CMK (cell line): ENCODE data around the gene TOP2B.
A peak's percentile ranks its signal among the peaks of the same experiment; 100 is the strongest.

Experiments
- DNase-seq: peaks from one replicate; pipeline ENCODE4 v3.0.0-alpha.2; 2010; ENCODE audit warnings: low read depth

Gene TOP2B

DNA sequence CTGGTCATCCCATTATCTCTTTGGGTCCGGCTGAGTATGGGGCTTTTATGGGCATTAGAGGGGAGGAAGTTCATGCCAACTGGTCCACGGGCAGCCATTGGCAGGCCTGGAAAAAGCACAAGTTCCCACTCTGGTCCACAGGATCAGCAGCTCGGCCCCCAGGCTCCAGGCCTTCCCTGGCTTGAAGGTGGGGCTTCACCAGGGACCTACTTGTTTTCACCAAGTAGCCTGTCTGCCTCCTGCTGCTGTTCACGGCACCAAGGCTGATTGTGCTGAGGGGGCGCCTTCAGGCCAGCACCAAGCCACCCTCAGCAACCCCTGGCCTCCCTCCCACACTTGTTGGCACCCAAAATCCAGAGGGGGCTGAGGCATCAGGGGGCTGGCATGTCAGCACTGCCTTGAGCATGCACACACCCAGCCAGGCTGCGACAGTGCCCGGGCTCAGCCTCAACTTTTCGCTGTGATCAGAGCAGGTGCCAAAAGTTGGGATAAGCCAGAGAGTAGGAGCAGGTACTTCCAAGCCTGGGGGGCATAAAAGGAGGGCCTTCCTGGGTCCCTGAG lies 9.1 kb upstream of the TOP2B start:
- DNase-seq = no peak

DNA sequence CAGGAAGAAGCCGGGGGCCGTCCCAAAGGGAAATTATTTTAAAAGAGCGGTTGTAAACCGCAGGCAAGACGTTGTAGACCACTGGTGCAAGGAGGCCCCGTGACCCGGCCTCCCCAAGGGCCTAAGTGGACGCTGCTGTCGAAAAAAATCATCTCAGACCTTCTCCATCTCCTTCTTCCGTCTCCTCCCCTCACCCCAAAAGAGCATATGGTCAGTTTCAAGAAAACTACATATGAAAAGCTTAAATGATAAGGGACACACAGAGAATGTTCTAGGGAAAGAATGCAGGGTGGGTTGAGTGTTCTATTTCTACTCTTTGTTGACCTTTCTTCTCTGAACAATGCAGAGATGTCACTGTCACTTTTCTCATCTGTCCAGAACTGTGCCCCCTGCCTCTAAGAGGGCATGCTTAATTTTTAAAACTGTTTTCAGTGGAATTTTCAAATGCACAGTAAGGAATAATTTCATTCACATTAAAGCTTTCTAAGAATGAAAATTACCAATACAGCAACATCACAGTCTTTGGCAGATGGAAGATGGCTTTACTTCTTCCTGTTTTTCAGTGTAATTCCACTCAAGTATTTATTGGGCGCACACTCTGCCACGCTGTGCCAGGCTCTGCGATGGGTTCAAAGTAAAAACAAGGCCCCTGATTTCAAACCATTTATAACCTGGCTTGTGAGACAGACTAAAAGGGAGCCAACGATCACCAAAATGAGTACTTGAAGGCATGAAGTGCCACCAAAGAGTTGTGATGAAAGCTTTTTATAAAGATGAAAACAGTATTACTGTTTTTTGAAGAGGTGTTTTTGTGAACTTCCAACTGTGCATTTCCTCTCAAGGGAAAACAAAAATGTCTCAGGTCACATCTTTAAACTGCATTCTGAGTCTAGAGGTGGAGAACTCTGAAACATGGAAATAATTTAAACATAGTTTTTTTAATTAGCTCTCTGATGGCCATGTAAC lies 891 bp upstream of the TOP2B start:
- peak; percentile 70 for DNase-seq

GRCh38 chr3:25663869-25664811 lies 567 bp downstream of the TOP2B start:
- DNase-seq = no peak

GRCh38 chr3:25663347-25663868 lies 1.3 kb downstream of the TOP2B start:
- no peak for DNase-seq

DNA sequence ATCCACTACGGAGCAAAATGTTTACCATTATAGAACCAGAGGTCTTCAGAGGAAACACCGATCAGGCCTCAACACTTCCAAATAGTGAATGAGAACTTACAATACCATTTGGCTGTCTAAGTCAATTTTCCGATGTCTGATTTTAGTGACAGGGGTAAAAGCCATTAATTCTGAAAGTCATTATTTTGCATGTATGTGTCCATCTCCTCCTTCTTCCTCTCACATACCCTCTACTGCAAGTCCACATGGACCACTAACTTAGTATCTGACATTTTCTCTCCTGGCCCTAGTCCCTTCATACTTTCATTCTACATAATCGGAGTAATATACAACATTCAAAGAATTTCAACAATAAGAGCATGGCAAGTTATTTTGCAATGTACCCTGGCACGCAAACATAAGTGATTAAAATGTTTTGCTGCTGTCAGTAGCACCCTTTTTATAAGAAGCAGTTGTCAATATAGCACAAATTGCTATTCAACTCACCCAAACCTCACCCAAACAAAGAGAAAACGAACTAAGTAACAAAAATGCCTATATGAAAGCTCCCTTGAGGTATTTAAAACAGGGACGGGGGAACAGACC lies 1.9 kb downstream of the TOP2B start:
- DNase-seq = no peak

DNA sequence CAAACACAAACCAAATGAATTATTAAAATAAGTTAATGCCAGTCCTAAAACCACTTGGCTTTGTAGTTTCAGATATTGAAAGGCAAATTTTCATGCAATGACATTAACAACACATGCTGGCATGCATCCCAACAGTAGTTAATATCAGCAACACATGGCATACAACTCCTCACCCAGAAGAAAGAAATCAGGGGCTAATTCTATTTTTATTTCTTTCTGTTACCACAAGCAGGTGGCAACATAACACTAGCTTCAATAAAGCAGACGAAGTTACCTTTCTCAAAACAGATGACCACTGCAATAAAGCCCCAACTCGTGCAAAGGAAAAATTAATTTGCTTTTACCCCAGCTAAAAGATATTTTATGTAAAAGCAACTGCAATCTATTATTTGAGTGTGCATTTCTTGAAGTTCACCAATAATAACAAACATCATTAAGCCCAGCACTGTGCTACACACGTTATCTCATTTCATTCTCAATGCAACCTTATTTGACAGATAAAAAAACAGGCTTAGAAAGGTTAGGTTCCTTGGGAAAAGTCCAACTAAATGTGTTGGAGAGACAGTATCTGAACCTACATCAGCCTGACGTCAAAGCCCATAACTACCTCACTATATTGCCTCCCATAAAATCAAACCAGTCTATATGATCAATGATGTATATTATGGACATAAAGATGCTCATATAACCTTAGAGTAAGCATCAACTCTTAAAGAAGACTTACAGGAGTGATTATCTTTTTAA lies 2.8 kb downstream of the TOP2B start:
- DNase-seq = no peak

DNA sequence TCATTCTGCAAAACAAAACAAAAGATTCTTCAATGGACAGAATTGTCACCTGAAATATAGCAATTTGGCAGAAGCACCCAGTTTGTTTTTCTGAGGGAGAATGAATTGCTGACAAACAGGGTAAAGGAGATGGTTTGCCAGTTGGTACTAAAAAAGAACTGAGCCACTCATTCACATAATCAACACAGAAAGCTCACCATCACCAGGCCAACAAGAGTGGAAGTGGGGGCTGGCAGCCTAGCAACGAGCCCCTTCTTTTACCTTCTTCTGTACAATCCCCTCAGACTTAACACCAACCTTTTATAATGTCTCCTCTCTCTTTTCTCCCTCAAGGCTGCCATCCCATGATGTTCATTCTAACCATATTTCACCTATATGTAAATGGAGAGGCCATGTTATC lies 5.9 kb downstream of the TOP2B start:
- no peak for DNase-seq

- DNase-seq = no peak
Observed at GRCh38 chr3:25657293-25657692, 7.4 kb downstream of the TOP2B start.

DNA sequence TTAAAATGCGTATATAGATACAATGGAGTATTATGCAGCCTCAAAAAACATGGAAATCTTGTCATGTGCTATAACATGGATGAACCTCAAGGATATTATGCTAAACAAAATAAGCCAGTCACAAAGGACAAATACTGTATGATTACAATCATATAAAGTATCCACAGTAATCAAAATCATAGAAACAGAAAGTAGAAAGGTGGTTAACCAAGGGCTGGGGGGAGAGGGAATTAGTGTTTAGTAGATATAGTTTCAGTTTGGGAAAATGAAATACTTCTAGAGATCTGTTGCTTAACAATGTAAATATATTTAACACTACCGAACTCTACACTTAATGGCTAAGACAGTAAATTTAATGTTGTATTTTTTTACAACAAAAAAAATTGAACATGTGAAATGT lies 9.0 kb downstream of the TOP2B start:
- no peak for DNase-seq

DNA sequence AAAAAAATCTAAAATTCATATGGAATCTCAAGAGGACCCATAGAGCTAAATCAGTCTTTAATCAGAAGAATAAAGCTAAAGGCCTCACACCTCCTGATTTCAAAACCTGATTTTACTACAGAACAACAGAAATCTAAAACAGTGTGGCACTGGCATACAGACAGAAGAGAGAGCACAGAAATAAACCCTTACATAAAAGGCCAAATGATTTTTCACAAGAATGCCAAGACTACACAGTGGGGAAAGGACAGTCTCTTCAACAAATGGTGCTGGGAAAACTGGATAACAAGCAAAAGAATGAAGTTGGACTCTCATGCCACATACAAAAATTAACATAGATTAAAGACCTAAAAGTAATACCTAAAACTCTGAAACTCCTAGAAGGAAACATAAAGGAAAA lies 10.1 kb downstream of the TOP2B start:
- no peak for DNase-seq

DNA sequence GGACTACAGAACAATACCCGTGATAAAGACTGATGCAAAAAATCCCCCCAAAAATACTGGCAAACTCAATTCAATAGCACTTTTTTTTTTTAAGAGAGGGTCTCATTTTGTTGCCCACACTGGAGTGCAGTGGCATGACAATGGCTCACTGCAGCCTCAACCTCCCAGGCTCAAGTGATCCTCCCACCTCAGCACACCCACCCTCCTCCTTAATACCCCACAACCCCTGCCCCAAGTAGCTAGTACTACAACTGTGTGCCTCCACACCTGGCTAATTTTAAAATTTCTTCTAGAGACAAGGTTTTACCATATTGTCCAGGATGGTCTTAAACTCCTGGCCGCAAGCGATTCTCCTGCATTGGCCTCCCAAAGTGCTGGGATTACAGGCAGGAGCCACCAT lies 11.4 kb downstream of the TOP2B start:
- no peak for DNase-seq

DNA sequence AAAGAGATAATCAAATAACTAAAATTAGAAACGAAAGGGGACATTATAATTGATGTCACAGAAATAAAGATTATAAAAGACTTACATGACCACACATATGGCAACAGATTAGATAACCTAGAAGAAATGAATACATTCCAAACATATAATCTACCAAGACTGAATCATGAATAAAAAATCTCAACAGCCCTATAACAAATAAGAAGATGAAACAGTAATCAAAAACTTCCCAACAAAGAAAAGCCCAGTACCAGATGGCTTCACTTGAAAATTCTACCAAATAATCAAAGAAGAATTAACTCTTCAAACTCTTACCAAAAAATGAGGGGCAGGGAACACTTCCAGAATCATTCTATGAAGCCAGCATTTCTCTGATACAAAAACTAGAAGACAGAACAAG lies 11.8 kb downstream of the TOP2B start:
- no peak for DNase-seq

DNA sequence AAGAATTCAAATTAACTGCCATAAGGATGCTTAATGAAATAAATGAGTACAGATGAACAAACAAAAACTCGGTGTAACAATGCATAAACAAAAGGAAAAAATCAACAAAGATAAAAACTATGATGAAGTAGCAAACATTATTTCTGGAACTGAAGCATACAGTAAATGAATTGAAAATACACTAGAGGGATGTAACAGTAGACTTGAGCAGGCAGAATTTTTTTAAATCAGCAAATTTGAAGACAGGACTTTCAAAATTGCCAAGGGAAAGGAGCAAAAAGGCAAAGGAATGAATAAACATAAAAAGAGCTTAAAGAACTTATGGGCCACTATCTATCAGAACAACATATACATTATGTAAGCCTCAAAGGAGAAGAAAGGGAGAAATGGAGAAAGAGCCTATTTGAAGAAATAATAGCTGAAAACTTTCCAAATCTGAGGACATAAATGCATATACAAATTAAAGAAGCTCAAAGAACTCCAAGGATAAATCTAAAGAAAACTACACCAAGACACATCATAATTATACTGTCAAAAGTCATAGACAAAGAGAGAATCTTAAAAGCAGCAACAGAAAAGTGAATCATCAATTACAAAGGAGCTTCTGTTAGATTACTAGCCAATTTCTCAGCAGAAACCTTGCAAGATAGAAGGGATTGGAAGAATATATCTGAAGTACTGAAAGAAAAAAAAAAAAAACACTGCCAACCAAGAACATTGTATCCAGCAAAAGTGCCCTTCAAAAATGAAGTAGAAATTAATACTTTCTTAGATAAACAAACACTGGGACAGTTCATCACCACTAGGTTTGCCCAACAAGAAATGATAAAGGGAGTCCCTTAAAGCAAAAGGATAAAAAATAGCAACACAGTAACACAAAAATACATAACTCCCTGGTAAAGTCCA lies 15.5 kb downstream of the TOP2B start:
- DNase-seq = no peak

DNA sequence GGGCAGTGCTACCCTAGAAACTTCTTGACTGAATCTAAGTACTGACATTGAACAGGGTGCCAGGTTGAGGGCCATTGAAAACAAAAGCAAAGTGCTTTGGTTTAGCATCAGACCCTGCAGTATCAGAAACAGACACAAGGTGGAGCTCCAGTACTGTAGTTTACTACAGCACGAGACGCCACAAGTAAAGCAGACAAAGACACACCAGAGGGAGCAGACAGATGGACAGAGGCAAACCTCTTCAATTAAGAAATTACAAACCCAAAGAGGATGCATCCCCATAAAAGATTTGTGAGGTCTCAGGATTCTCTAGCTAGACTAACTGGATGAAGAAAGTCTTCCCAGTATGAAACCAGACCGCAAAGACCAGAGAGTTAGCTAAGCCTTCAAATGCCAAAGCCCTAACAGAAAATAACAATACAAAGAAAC lies 16.6 kb downstream of the TOP2B start:
- peak; percentile 66 for DNase-seq

- no peak for DNase-seq
Observed at GRCh38 chr3:25635038-25635437, 29.7 kb downstream of the TOP2B start.

- DNase-seq = no peak
Observed at GRCh38 chr3:25633919-25634318, 30.8 kb downstream of the TOP2B start.

- no peak for DNase-seq
Observed at GRCh38 chr3:25631989-25632388, 32.7 kb downstream of the TOP2B start.

- no peak for DNase-seq
Observed at GRCh38 chr3:25621087-25621486, 43.6 kb downstream of the TOP2B start.

DNA sequence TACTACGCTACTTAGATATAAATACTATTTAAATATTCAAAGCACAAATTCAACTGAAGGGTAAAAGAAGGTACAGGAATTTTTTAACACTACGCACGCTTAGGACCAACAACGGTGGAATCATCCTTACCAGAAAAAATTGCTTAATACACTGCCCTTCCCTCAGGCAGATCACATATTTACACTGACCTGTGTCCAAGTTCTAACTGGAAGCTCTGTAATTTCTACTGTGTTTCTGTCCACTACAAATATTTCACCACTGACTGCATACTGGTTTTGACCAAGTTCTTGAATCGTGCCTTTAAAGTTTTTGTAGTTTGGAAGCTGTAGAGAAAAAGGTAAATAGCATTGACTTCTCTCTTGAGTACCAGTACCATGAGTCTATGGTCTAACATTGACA lies 44.2 kb downstream of the TOP2B start:
- DNase-seq = no peak

DNA sequence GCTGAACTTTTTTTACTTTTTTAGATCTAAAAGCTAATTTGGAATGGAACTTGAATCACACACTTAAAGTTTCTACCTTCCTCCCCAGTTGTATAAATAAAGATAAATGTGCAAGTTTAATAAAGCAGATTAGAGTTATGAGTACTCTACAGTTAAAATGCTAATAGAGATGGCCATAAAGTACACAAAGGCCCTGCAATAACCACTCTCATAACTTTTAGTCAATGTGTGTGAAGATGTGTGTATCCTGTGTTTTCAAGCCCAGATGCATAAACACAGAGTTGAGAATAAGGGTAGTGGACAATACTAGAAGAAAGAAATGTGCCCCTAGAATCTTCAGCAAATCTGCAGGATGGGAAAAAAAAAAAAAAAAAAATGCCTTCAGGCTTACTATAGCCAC lies 45.3 kb downstream of the TOP2B start:
- DNase-seq = no peak
